Uterus (tissue), 4 donors: ENCODE data around the gene TFF1. TPM values are rescaled to one million over a fixed set of nuclear protein-coding genes. Genes with fewer than 3 reads are reported as not detected.

Experiments used
- DNase-seq, 2 donors: peaks; one replicate each; pipeline ENCODE4 v3.0.0-alpha.2; 2019 to 2020
- H3K27ac ChIP-seq, 2 donors: fragments of 200-600 bp; sonication (generic); 1 replicate in 1 of 2; 2 replicates in 1 of 2; pipeline ENCODE4 v1.5.1; 2016 to 2018
- H3K27me3 ChIP-seq, 2 donors: fragments of 200-600 bp; sonication (generic); one replicate each; pipeline ENCODE4 v1.5.1; 2018 to 2019; ENCODE audit warnings: control low read depth in 1 of 2
- H3K36me3 ChIP-seq, 2 donors: fragments of 200-600 bp; sonication (generic); one replicate each; pipeline ENCODE4 v1.5.1; 2019; ENCODE audit warnings: control low read depth in 1 of 2
- H3K4me1 ChIP-seq, 2 donors: fragments of 200-600 bp; sonication (generic); one replicate each; pipeline ENCODE4 v1.5.1; 2018 to 2019; ENCODE audit warnings: control low read depth in 1 of 2
- H3K4me3 ChIP-seq, 2 donors: fragments of 200-600 bp; sonication (generic); 1 replicate in 1 of 2; 2 replicates in 1 of 2; pipeline ENCODE4 v1.5.1; 2018 to 2019; ENCODE audit warnings: mild to moderate bottlenecking in 1 of 2
- H3K9me3 ChIP-seq, 2 donors: fragments of 200-600 bp; sonication (generic); one replicate each; pipeline ENCODE4 v1.5.1; 2019; ENCODE audit warnings: control low read depth in 1 of 2
- POLR2A ChIP-seq, 2 donors: fragments of 450-650 bp; IDR thresholded peaks; one replicate each; pipeline ENCODE4 v1.6.1; 2016; ENCODE audit warnings: antibody characterized with exemption in 2 of 2, mild to moderate bottlenecking in 1 of 2, moderate library complexity in 1 of 2
- intact Hi-C: fragments of 100-400 bp; cut with DNase I; formaldehyde crosslinking; loops from one replicate; pipeline ENCODE4 v1.15.1; 2023; ENCODE audit warnings: low total_unique reads
- total RNA-seq, 4 donors: library from RNA; depleted of rRNA in 3 of 4; stranded (reverse); fragments of >200 nt in 3 of 4; gene quantifications; one replicate each; pipeline versions ENCODE4 v1.1.0 to v1.2.4, GENCODE V29; 2014 to 2023
- TF ChIP-seq, protein P1 (sequence below), 4 experiments: fragments of 200-600 bp in 2 of 4; fragments of 450-650 bp in 2 of 4; sonication (generic) in 2 of 4; IDR thresholded peaks; one replicate each; pipeline ENCODE4 v1.5.1; 2016 to 2019; ENCODE audit warnings: antibody characterized with exemption in 4 of 4, mild to moderate bottlenecking in 2 of 4, moderate library complexity in 1 of 4
- donor health status: DM: yes; HTN: yes; CAD: no.

TFF1 gene
- total RNA-seq, 4 donors from 2014 or later = not detected

GRCh38 chr21:42356650-42357049, 9.7 kb downstream of the TFF1 start:
- H3K4me1 ChIP-seq = no peaks in the 10 kb centered on the region
- no peaks in the 10 kb centered on the region for H3K27me3 ChIP-seq
- peaks cover 0 to 2% of the 10 kb centered on the region in 2 donors for H3K9me3 ChIP-seq
- DNase-seq = no peak
- no peaks in the 10 kb centered on the region for H3K36me3 ChIP-seq
- no peak for TF ChIP-seq POLR2A (IDR thresholded peaks at IDR 0.05)
- TF ChIP-seq, protein P1, sequence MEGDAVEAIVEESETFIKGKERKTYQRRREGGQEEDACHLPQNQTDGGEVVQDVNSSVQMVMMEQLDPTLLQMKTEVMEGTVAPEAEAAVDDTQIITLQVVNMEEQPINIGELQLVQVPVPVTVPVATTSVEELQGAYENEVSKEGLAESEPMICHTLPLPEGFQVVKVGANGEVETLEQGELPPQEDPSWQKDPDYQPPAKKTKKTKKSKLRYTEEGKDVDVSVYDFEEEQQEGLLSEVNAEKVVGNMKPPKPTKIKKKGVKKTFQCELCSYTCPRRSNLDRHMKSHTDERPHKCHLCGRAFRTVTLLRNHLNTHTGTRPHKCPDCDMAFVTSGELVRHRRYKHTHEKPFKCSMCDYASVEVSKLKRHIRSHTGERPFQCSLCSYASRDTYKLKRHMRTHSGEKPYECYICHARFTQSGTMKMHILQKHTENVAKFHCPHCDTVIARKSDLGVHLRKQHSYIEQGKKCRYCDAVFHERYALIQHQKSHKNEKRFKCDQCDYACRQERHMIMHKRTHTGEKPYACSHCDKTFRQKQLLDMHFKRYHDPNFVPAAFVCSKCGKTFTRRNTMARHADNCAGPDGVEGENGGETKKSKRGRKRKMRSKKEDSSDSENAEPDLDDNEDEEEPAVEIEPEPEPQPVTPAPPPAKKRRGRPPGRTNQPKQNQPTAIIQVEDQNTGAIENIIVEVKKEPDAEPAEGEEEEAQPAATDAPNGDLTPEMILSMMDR (IDR thresholded peaks at IDR 0.05) = no peak
- no peak overlapping the region for H3K4me3 ChIP-seq
- H3K27ac ChIP-seq = no peak overlapping the region
- intact Hi-C loops = no loop called here

DNA sequence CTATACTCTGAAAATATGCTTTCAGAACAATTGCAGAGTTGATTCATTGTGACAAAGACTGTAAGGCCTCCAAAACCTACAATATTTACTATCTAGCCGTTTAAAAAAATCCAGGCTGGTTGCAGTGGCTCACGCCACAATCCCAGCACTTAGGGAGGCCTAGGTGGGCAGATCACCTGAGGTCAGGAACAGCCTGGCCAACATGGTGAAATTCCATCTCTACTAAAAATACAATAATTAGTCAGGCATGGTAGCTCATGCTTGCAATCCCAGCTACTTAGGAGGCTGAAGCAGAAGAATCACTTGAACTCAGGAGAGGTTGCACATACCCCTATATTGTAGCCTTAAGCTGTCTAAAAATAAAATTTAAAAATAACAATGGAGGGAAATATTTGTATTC, 10.3 kb downstream of the TFF1 start:
- Histone ChIP-seq H3K4me3 (no peak overlapping the region), H3K27ac (no peak overlapping the region), H3K4me1 (no peaks in the 10 kb centered on the region), H3K9me3 (peaks cover 0 to 2% of the 10 kb centered on the region in 2 donors), H3K36me3 (no peaks in the 10 kb centered on the region), H3K27me3 (no peaks in the 10 kb centered on the region)
- intact Hi-C loops = no loop called here
- DNase-seq = no peak
- TF ChIP-seq, protein P1 (IDR thresholded peaks at IDR 0.05) = no peak
- TF ChIP-seq POLR2A (IDR thresholded peaks at IDR 0.05) = no peak

GRCh38 chr21:42353623-42354022, 12.7 kb downstream of the TFF1 start:
- Histone ChIP-seq H3K27ac (no peak overlapping the region), H3K4me3 (no peak overlapping the region), H3K27me3 (no peaks in the 10 kb centered on the region), H3K9me3 (peaks cover 0 to 2% of the 10 kb centered on the region in 2 donors), H3K36me3 (no peaks in the 10 kb centered on the region), H3K4me1 (no peaks in the 10 kb centered on the region)
- no peak for DNase-seq
- intact Hi-C loops = no loop called here
- TF ChIP-seq, protein P1 (IDR thresholded peaks at IDR 0.05) = no peak
- TF ChIP-seq POLR2A (IDR thresholded peaks at IDR 0.05) = no peak

DNA sequence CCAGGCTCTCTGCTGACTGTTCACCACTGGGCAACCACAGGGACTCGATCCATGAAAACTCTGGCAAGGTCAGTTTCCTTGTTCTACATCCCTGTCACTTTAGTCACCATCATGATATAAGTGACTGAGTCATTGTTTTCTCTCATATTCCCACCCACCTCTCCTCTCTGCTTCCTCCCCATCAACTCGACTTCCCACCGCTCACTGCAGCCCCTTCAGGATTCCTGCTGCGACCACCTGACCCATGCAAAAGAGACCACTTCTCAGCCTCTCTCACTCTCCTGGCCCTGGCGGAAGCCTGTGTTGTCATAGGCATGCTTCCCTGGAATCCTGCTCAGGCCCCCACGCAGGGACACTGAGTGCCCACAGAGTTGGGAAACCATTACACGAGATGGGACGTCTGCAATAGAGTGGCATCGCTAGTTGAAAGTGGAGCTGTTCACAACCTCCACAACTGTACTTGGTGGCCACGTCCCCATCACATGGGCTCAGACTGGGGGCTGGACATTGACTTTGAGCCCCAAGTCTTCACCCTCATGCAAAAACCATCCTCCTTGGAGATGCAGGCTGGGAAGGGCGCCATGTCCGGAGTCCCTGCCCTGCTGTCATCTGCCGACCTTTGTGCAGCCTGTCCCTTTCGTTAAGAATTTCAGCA, 13.8 kb downstream of the TFF1 start:
- DNase-seq = no peak
- intact Hi-C loops = no loop called here
- H3K9me3 ChIP-seq = peaks cover 0 to 2% of the 10 kb centered on the region in 2 donors
- H3K27ac ChIP-seq = no peak overlapping the region
- TF ChIP-seq POLR2A (IDR thresholded peaks at IDR 0.05) = no peak
- TF ChIP-seq, protein P1 (IDR thresholded peaks at IDR 0.05) = no peak
- no peaks in the 10 kb centered on the region for H3K27me3 ChIP-seq
- no peaks in the 10 kb centered on the region for H3K36me3 ChIP-seq
- H3K4me3 ChIP-seq = no peak overlapping the region
- H3K4me1 ChIP-seq = no peaks in the 10 kb centered on the region

- intact Hi-C loops = no loop called here
- H3K36me3 ChIP-seq = no peaks in the 10 kb centered on the region
- H3K4me3 ChIP-seq = no peak overlapping the region
- no peak for DNase-seq
- no peak for TF ChIP-seq POLR2A (IDR thresholded peaks at IDR 0.05)
- TF ChIP-seq, protein P1 (IDR thresholded peaks at IDR 0.05) = no peak
- H3K9me3 ChIP-seq = peaks cover 0 to 2% of the 10 kb centered on the region in 2 donors
- no peaks in the 10 kb centered on the region for H3K27me3 ChIP-seq
- no peaks in the 10 kb centered on the region for H3K4me1 ChIP-seq
- H3K27ac ChIP-seq = no peak overlapping the region
These were observed 14.5 kb downstream of the TFF1 start for GRCh38 chr21:42351626-42352440.
